NCI-H460 (cell line): ENCODE results near the gene DUSP3. TPM values are rescaled to one million over a fixed set of nuclear protein-coding genes. Genes with fewer than 3 reads are reported as not detected.

ENCODE experiments used
- DNase-seq: peaks from one replicate; pipeline ENCODE4 v3.0.0-alpha.2; 2016; ENCODE audit warnings: low read depth; ENCODE audit errors: extremely low read depth
- total RNA-seq: library from RNA; depleted of rRNA; stranded (reverse); fragments of >200 nt; shearing (Covaris generic); gene quantifications from 2 replicates; pipeline ENCODE4 v1.2.3, GENCODE V29; 2014; rRNA removed

The DUSP3 gene
- total RNA-seq, 1 experiment from 2014 or later = 41.8 TPM

- DNase-seq = no peak
These were observed 41.1 kb downstream of the DUSP3 start for GRCh38 chr17:43737722-43738121.

- no peak for DNase-seq
These were observed 42.4 kb downstream of the DUSP3 start for GRCh38 chr17:43736389-43736788.

GRCh38 chr17:43734376-43734775, 44.4 kb downstream of the DUSP3 start:
- DNase-seq = no peak

- DNase-seq = no peak
These were observed 44.8 kb downstream of the DUSP3 start for GRCh38 chr17:43733956-43734355.

GRCh38 chr17:43732958-43733357, 45.8 kb downstream of the DUSP3 start:
- no peak for DNase-seq

- no peak for DNase-seq
These were observed 50.7 kb downstream of the DUSP3 start for GRCh38 chr17:43728081-43728480.

- DNase-seq = peak; percentile 78
These were observed 54.9 kb downstream of the DUSP3 start for GRCh38 chr17:43723697-43724359.

GRCh38 chr17:43722870-43723665, 55.7 kb downstream of the DUSP3 start:
- no peak for DNase-seq

GRCh38 chr17:43722269-43722619, 56.5 kb downstream of the DUSP3 start:
- no peak for DNase-seq

- DNase-seq = peak; percentile 88
These were observed 57.1 kb downstream of the DUSP3 start for GRCh38 chr17:43721537-43722268.

- peak; percentile 69 for DNase-seq
These were observed 58.3 kb downstream of the DUSP3 start for GRCh38 chr17:43720311-43721060.

- DNase-seq = no peak
These were observed 59.2 kb downstream of the DUSP3 start for GRCh38 chr17:43719578-43719977.

GRCh38 chr17:43718544-43718943, 60.2 kb downstream of the DUSP3 start:
- no peak for DNase-seq

- no peak for DNase-seq
These were observed 60.9 kb downstream of the DUSP3 start for GRCh38 chr17:43717913-43718312.

Other genes starting within 250 kb of the DUSP3 start
- gene ETV4, start 232.6 kb downstream of the DUSP3 start, total RNA-seq = 210 and 229 TPM in 2 replicates
- gene MEOX1, start 117.1 kb downstream of the DUSP3 start, total RNA-seq = not detected in 2 replicates
- not detected in 2 replicates for gene SOST, start 20.2 kb downstream of the DUSP3 start, total RNA-seq
- 0.09 TPM in 1 of 2 replicates, not detected in the other for gene CFAP97D1, start 1.5 kb upstream of the DUSP3 start, total RNA-seq
- 9.6 and 13.4 TPM in 2 replicates for gene MPP3, start 54.2 kb upstream of the DUSP3 start, total RNA-seq
- not detected in 2 replicates for gene CD300LG, start 68.2 kb upstream of the DUSP3 start, total RNA-seq
- 0.29 and 0.74 TPM in 2 replicates for gene MPP2, start 128.6 kb upstream of the DUSP3 start, total RNA-seq
- not detected in 2 replicates for gene PPY, start 163.5 kb upstream of the DUSP3 start, total RNA-seq
- not detected in 2 replicates for gene PYY, start 175.0 kb upstream of the DUSP3 start, total RNA-seq
- 0.25 and 0.58 TPM in 2 replicates for gene NAGS, start 225.6 kb upstream of the DUSP3 start, total RNA-seq
- gene TMEM101, start 236.0 kb upstream of the DUSP3 start, total RNA-seq = 40.0 and 44.6 TPM in 2 replicates